Psoas muscle (tissue), 8 donors: ENCODE measurements around the gene NLE1. TPM values are rescaled to one million over a fixed set of nuclear protein-coding genes. Genes with fewer than 3 reads are reported as not detected.
"Not testable (repeated sequence)": the region's sequence is repeated elsewhere in the genome, so short reads cannot be mapped to it uniquely, and the experiment has no call there.

Source experiments
- ATAC-seq, 4 donors: fragments of 200-7000 bp; cut with Tn5 transposase; one replicate each; pipeline ENCODE4 v1.9.1; 2020; ENCODE audit warnings: moderate library complexity in 3 of 4, mild to moderate bottlenecking in 2 of 4
- DNase-seq, 2 donors: peaks; one replicate each; pipeline ENCODE4 v3.0.0-alpha.2; 2020
- H3K27ac ChIP-seq: fragments of 200-600 bp; one replicate; pipeline ENCODE4 v1.8.0; 2022
- H3K27me3 ChIP-seq, 3 donors: fragments of 200-600 bp in 1 of 3; one replicate each; pipeline versions ENCODE4 v1.6.1 to v1.8.0; 2013 to 2022; ENCODE audit warnings: low read length in 2 of 3, mild to moderate bottlenecking in 2 of 3, moderate library complexity in 1 of 3; ENCODE audit not compliant: insufficient read depth in 3 of 3
- H3K36me3 ChIP-seq, 2 donors: fragments of 200-600 bp in 1 of 2; one replicate each; pipeline versions ENCODE4 v1.6.1 to v1.8.0; 2013 to 2022; ENCODE audit warnings: low read depth in 1 of 2, mild to moderate bottlenecking in 1 of 2, moderate library complexity in 1 of 2; ENCODE audit not compliant: insufficient read depth in 1 of 2
- H3K4me1 ChIP-seq: fragments of 200-600 bp; one replicate; pipeline ENCODE4 v1.8.0; 2022
- H3K4me3 ChIP-seq: fragments of 200-600 bp; one replicate; pipeline ENCODE4 v1.8.0; 2022; ENCODE audit warnings: mild to moderate bottlenecking
- H3K9me3 ChIP-seq: fragments of 200-600 bp; one replicate; pipeline ENCODE4 v1.8.0; 2022
- CTCF ChIP-seq: fragments of 200-600 bp; IDR thresholded peaks from one replicate; pipeline ENCODE4 v1.8.0; 2022; ENCODE audit warnings: antibody characterized with exemption
- WGBS, 3 donors: extraction: QIAGEN DNeasy Blood & Tissue Kit; methylation state at CpG; one replicate each; pipeline versions ENCODE4 v1.1.6 to v1.1.7; 2013; 5-methylcytosine and 5-hydroxymethylcytosine counted together
- intact Hi-C, 2 donors: fragments of 100-400 bp; cut with DNase I; formaldehyde crosslinking; loops; one replicate each; pipeline versions ENCODE4 v1.11.0 to v1.14.2; 2022
- polyA plus RNA-seq, 3 donors: library from polyadenylated mRNA; stranded (reverse); fragments of 200-250 nt; gene quantifications; one replicate each; pipeline ENCODE4 v1.2.3, GENCODE V29; 2013
- total RNA-seq, 4 donors: library from RNA; stranded (reverse); fragmentation: NEBNext Ultra II Directional in 2 of 4; extraction: Animal tissue kit (Norgen Biotek cat#: 25700) in 2 of 4; gene quantifications; one replicate each; pipeline versions ENCODE4 v1.2.1 to v1.2.4, GENCODE V29; 2021 to 2023
- donor health status: healthy with polysubstance abuse.
- donor health status: DM: no; HTN: no; CAD: no; lungs with moderate emphysema.
- donor health status: Bipolar disorder and iron deficiency.
- donor health status: healthy.
- donor health status: DM: yes; HTN: yes; CAD: no.
- donor health status: DM: no; HTN: no; CAD: no.
- donor health status: DM: no; HTN: no; CAD: no.
- donor health status: DM: yes; HTN: yes; CAD: no.

NLE1 gene
- total and polyA plus RNA-seq, 7 donors = 9.1 to 15.6 (median 10.4) TPM

- Histone ChIP-seq H3K27me3 (no peaks in the 10 kb centered on the region), H3K9me3 (no peaks in the 10 kb centered on the region), H3K4me3 (no peak overlapping the region), H3K4me1 (peaks cover 14% of the 10 kb centered on the region), H3K36me3 (no peaks in the 10 kb centered on the region), H3K27ac (no peak overlapping the region)
- DNase-seq = no peak
- no peak for TF ChIP-seq CTCF
- intact Hi-C loops = loop anchor here (2.0 to 5.0 kb wide), 5 partner anchors 116 to 696 kb away; no protein-coding TSS in a partner anchor
- no peak for ATAC-seq
These were observed 24.1 kb downstream of the NLE1 start for GRCh38 chr17:35117984-35118383.

- no peaks in the 10 kb centered on the region for H3K9me3 ChIP-seq
- no peaks in the 10 kb centered on the region for H3K27me3 ChIP-seq
- no peak for DNase-seq
- TF ChIP-seq CTCF = no peak
- WGBS, 3 donors = 79 to 85% (median 84%) methylated on average over 12 of the region's 12 CpGs
- no peaks in the 10 kb centered on the region for H3K36me3 ChIP-seq
- no peak overlapping the region for H3K27ac ChIP-seq
- no peak for ATAC-seq
- H3K4me3 ChIP-seq = no peak overlapping the region
- peaks cover 14% of the 10 kb centered on the region for H3K4me1 ChIP-seq
- intact Hi-C loops = loop anchor here (5.0 kb wide), 4 partner anchors 115 to 695 kb away; no protein-coding TSS in a partner anchor
These were observed 25.3 kb downstream of the NLE1 start for GRCh38 chr17:35116845-35117244.

GRCh38 chr17:35110791-35111190, 31.3 kb downstream of the NLE1 start:
- H3K4me1 ChIP-seq, H3K9me3 ChIP-seq, H3K36me3 ChIP-seq, intact Hi-C loops, H3K27me3 ChIP-seq, DNase-seq, ATAC-seq, H3K4me3 ChIP-seq, H3K27ac ChIP-seq: not testable (repeated sequence)
- WGBS, 3 donors = 97 to 98% (median 97%) methylated on average over 17 of the region's 17 CpGs

- no peaks in the 10 kb centered on the region for H3K27me3 ChIP-seq
- ATAC-seq (no peak), DNase-seq (no peak)
- intact Hi-C loops = no loop called here
- H3K27ac ChIP-seq = no peak overlapping the region
- TF ChIP-seq CTCF = no peak
- no peak overlapping the region for H3K4me3 ChIP-seq
- peaks cover 0 to 44% of the 10 kb centered on the region in 2 donors for H3K36me3 ChIP-seq
- H3K4me1 ChIP-seq = no peaks in the 10 kb centered on the region
- no peaks in the 10 kb centered on the region for H3K9me3 ChIP-seq
- 95 to 98% (median 97%) methylated on average over 5 of the region's 5 CpGs for WGBS, 3 donors
These were observed 37.2 kb downstream of the NLE1 start for GRCh38 chr17:35104844-35105450.

DNA sequence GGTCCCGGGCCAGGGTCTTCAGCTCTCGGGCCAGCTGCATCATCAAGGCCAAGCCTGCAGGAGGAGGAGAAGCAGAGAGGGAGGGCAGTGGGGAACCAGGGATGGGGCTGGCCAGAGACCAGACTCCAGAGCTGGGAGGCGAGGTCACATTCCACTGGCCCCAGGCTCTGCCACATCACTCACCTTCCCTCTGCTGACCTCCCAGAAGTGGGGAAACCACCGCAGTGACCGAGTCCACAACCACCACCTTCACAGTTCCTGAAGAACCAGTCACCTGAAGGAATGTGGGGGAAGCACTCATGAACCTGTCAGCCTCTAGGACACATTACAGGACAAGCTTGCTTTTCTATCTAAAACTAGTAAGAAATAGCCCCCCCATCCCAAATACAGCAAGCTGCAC, 38.8 kb downstream of the NLE1 start:
- DNase-seq (no peak), ATAC-seq (no peak)
- Histone ChIP-seq H3K4me1 (no peaks in the 10 kb centered on the region), H3K27ac (no peak overlapping the region), H3K36me3 (peaks cover 0 to 48% of the 10 kb centered on the region in 2 donors), H3K4me3 (no peak overlapping the region), H3K27me3 (no peaks in the 10 kb centered on the region), H3K9me3 (no peaks in the 10 kb centered on the region)
- intact Hi-C loops = no loop called here
- TF ChIP-seq CTCF = no peak
- 91 to 93% (median 92%) methylated on average over 5 of the region's 5 CpGs for WGBS, 3 donors
